ENCODE data around the gene NTRK3. TPM values are rescaled to one million over a fixed set of nuclear protein-coding genes. Genes with fewer than 3 reads are reported as not detected.

Gene NTRK3
- total RNA-seq, 1 experiment from 2014 or later: not detected

- Mint-ChIP-seq H3K36me3 (ENCODE audit: insufficient read depth, unreplicated experiment) (no peaks in the 10 kb centered on the region), H3K27me3 (ENCODE audit: insufficient read depth, unreplicated experiment) (peaks cover 19% of the 10 kb centered on the region)
- POLR2A ChIA-PET: no interaction called here
Measured at GRCh38 chr15:88118035-88118434, 138.5 kb downstream of the NTRK3 start.

GRCh38 chr15:88115486-88116152 lies 140.9 kb downstream of the NTRK3 start:
- Histone ChIP-seq H3K4me3 (ENCODE audit: low read depth, low read length) (no peak overlapping the region), H3K36me3 (ENCODE audit: control insufficient read depth, insufficient read depth, low read length) (no peaks in the 10 kb centered on the region), H3K4me1 (no peaks in the 10 kb centered on the region), H3K27me3 (replicated peaks; ENCODE audit: control insufficient read depth, insufficient read depth, low read length) (no peaks in the 10 kb centered on the region; the same call in 1 of the 2 replicates), H3K9me3 (no peaks in the 10 kb centered on the region)
- H3K4me1 Mint-ChIP-seq (ENCODE audit: low read depth, unreplicated experiment): no peaks in the 10 kb centered on the region
- H3K27me3 Mint-ChIP-seq (ENCODE audit: insufficient read depth, unreplicated experiment): peaks cover 20% of the 10 kb centered on the region
- H3K36me3 Mint-ChIP-seq (ENCODE audit: insufficient read depth, unreplicated experiment): no peaks in the 10 kb centered on the region
- POLR2A ChIA-PET: no interaction called here
- no peak overlapping the region for H3K4me3 Mint-ChIP-seq (ENCODE audit: unreplicated experiment)
- no peak for DNase-seq
- CTCF ChIA-PET: no interaction called here
- no TSS peak for BruUV-seq (replicated peaks)
- TF ChIP-seq CTCF (IDR thresholded peaks at IDR 0.05; ENCODE audit: insufficient read depth in 1 of 2, low read depth in 1 of 2, low read length in 1 of 2, severe bottlenecking in 1 of 2, unreplicated experiment in 1 of 2): no peak
- H3K9me3 Mint-ChIP-seq (ENCODE audit: unreplicated experiment): no peaks in the 10 kb centered on the region
- intact Hi-C loops (cut with micrococcal nuclease; ENCODE audit: unreplicated experiment): no loop called here
- H3K27ac Mint-ChIP-seq (ENCODE audit: unreplicated experiment): no peak overlapping the region

More at GRCh38 chr15:88118035-88118434, 138.5 kb downstream of the NTRK3 start:
- no peak for TF ChIP-seq CTCF (IDR thresholded peaks at IDR 0.05; ENCODE audit: insufficient read depth in 1 of 2, low read depth in 1 of 2, low read length in 1 of 2, severe bottlenecking in 1 of 2, unreplicated experiment in 1 of 2)
- no peaks in the 10 kb centered on the region; the same call in 1 of the 2 replicates for H3K27me3 ChIP-seq (replicated peaks; ENCODE audit: control insufficient read depth, insufficient read depth, low read length)
- H3K4me1 ChIP-seq: no peaks in the 10 kb centered on the region
- no peaks in the 10 kb centered on the region for H3K9me3 ChIP-seq
- intact Hi-C loops (cut with micrococcal nuclease; ENCODE audit: unreplicated experiment): no loop called here
- CTCF ChIA-PET: no interaction called here
- no peak for DNase-seq
- H3K36me3 ChIP-seq (ENCODE audit: control insufficient read depth, insufficient read depth, low read length): no peaks in the 10 kb centered on the region
- no TSS peak for BruUV-seq (replicated peaks)
- H3K4me3 ChIP-seq (ENCODE audit: low read depth, low read length): no peak overlapping the region
- H3K27ac Mint-ChIP-seq (ENCODE audit: unreplicated experiment): no peak overlapping the region
- no peak overlapping the region for H3K4me3 Mint-ChIP-seq (ENCODE audit: unreplicated experiment)
- no peaks in the 10 kb centered on the region for H3K9me3 Mint-ChIP-seq (ENCODE audit: unreplicated experiment)
- H3K4me1 Mint-ChIP-seq (ENCODE audit: low read depth, unreplicated experiment): no peaks in the 10 kb centered on the region

DNA sequence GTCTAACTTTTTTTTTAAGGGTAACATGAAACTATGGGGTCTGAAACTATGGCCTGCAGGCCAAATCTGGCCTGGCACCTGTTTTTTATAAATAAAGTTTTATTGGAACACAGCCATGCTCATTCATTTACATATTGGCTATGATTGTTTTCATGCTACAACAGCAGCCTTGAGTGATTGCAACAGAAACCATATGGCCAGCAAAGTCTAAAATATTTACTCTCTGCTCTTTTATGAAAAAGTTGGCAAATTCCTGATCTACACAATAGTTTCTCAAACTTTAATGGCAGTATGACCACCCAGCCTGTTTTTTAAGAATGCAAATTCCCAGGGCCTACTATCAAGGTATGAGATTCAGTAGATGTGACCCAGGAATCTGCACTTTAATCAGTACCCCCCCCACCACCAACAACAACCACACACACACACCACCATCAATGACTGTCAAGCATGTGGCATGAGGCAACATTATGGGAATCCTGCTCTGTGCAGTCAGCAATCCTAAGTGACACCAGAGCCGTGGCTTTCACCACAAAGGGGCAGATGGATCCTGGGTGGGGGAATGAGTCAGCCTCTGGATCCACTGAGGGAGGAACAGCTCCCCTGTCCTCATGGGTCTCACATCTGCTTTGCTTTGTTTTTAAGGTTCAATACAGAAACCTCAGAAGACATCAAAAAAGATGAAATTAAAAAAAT lies 142.8 kb downstream of the NTRK3 start:
- Mint-ChIP-seq H3K27me3 (ENCODE audit: insufficient read depth, unreplicated experiment) (peaks cover 21% of the 10 kb centered on the region), H3K4me1 (ENCODE audit: low read depth, unreplicated experiment) (no peaks in the 10 kb centered on the region), H3K9me3 (ENCODE audit: unreplicated experiment) (no peaks in the 10 kb centered on the region), H3K36me3 (ENCODE audit: insufficient read depth, unreplicated experiment) (no peaks in the 10 kb centered on the region), H3K4me3 (ENCODE audit: unreplicated experiment) (no peak overlapping the region), H3K27ac (ENCODE audit: unreplicated experiment) (no peak overlapping the region)
- H3K9me3 ChIP-seq: no peaks in the 10 kb centered on the region
- H3K4me1 ChIP-seq: no peaks in the 10 kb centered on the region
- ChIA-PET CTCF (no interaction called here), POLR2A (no interaction called here)
- no peak for TF ChIP-seq CTCF (IDR thresholded peaks at IDR 0.05; ENCODE audit: insufficient read depth in 1 of 2, low read depth in 1 of 2, low read length in 1 of 2, severe bottlenecking in 1 of 2, unreplicated experiment in 1 of 2)
- no peaks in the 10 kb centered on the region for H3K36me3 ChIP-seq (ENCODE audit: control insufficient read depth, insufficient read depth, low read length)
- intact Hi-C loops (cut with micrococcal nuclease; ENCODE audit: unreplicated experiment): no loop called here
- no peaks in the 10 kb centered on the region; the same call in 1 of the 2 replicates for H3K27me3 ChIP-seq (replicated peaks; ENCODE audit: control insufficient read depth, insufficient read depth, low read length)
- BruUV-seq (replicated peaks): no TSS peak
- no peak overlapping the region for H3K4me3 ChIP-seq (ENCODE audit: low read depth, low read length)
- DNase-seq: no peak

All from Caco-2 (cell line).